AG04450 (cell line): ENCODE results near the gene CAP1. TPM values are rescaled to one million over a fixed set of nuclear protein-coding genes. Genes with fewer than 3 reads are reported as not detected.
A peak's percentile ranks its signal among the peaks of the same experiment; 100 is the strongest.

Source experiments
- CTCF ChIA-PET: fragments of 300-600, 350-600 bp; formaldehyde crosslinking; extraction: SDS; loops from one replicate; lab custom pipeline; 2022; ENCODE audit warnings: antibody characterized with exemption, inconsistent platforms; lab: Charles Lee
- POLR2A ChIA-PET: fragments of 350-600 bp; formaldehyde crosslinking; extraction: SDS; loops from one replicate; lab custom pipeline; 2021; ENCODE audit warnings: antibody characterized with exemption, inconsistent platforms; lab: Yijun Ruan, JAX
- DNase-seq: peaks from one replicate; pipeline ENCODE4 v3.0.0-alpha.2; 2011; ENCODE audit warnings: low read depth, low spot score
- H3K27ac ChIP-seq: one replicate; pipeline ENCODE4 v1.5.1; 2012; ENCODE audit warnings: low read depth, low read length, control low read depth
- H3K27me3 ChIP-seq: one replicate; pipeline ENCODE4 v1.6.0; 2012; ENCODE audit warnings: low read length; ENCODE audit not compliant: control insufficient read depth, insufficient read depth
- H3K4me3 ChIP-seq: 2 replicates; pipeline ENCODE4 v1.5.1; 2011; ENCODE audit warnings: mild to moderate bottlenecking, low read depth, low read length, control low read depth
- H3K9me3 ChIP-seq: 2 replicates; pipeline ENCODE4 v1.5.1; 2012; ENCODE audit warnings: low read length; ENCODE audit not compliant: control insufficient read depth, insufficient read depth
- polyA plus RNA-seq: library from polyadenylated mRNA; depleted of rRNA; stranded (reverse); fragments of >200 nt; gene quantifications from 2 replicates; pipeline ENCODE4 v1.2.3, GENCODE V29; 2011
- TF ChIP-seq, protein P1 (sequence below): IDR thresholded peaks from 2 replicates; pipeline ENCODE4 v1.5.1; 2011; ENCODE audit warnings: low read depth, low read length, control low read depth, inconsistent platforms

The CAP1 gene
- polyA plus RNA-seq, 1 experiment, result 661 TPM

DNA sequence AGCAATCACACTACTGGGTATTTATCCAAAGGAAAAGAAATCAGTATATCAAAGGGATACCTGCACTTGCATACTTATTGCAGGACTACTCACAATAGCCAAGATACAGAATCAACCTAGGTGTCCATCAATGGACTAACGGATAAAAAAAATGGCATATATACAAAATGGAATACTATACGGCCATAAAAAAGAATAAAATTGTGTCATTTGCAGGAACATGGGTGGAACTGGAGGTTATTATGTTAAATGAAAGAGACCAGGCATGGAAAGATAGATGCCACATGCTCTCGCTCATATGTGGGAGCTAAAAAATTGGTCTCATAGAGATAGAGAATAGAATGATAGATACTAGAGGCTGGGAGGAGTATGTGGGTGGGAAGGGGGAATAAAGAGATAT, 29.3 kb upstream of the CAP1 start:
- ChIA-PET POLR2A (no interaction called here), CTCF (no interaction called here)
- TF ChIP-seq, protein P1, sequence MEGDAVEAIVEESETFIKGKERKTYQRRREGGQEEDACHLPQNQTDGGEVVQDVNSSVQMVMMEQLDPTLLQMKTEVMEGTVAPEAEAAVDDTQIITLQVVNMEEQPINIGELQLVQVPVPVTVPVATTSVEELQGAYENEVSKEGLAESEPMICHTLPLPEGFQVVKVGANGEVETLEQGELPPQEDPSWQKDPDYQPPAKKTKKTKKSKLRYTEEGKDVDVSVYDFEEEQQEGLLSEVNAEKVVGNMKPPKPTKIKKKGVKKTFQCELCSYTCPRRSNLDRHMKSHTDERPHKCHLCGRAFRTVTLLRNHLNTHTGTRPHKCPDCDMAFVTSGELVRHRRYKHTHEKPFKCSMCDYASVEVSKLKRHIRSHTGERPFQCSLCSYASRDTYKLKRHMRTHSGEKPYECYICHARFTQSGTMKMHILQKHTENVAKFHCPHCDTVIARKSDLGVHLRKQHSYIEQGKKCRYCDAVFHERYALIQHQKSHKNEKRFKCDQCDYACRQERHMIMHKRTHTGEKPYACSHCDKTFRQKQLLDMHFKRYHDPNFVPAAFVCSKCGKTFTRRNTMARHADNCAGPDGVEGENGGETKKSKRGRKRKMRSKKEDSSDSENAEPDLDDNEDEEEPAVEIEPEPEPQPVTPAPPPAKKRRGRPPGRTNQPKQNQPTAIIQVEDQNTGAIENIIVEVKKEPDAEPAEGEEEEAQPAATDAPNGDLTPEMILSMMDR, result no peak
- H3K27me3 ChIP-seq, result no peaks in the 10 kb centered on the region
- no peak overlapping the region for H3K4me3 ChIP-seq
- DNase-seq, result no peak
- H3K9me3 ChIP-seq, result no peaks in the 10 kb centered on the region; the same call in 1 of the 2 replicates
- H3K27ac ChIP-seq, result no peak overlapping the region

DNA sequence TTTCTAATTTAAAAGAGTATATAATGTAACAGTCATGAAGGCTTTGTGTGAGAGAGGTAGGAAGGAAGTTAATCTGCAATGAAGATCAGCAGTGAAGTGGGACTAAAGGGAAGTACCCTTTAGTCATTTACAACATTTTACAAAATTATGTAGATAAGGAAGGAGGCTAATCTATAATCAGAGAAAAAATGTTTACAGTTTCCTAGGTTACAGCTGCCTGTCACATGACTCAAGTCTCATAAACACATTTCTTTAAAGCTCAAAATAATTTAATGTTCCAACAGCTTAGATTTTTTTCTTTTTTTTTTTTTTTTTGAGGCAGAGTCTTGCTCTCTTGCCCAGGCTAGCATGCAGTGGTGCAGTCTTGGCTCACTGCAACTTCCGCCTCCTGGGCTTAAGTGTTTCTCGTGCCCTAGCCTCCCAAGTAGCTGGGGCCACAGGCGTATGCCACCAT, 26.2 kb upstream of the CAP1 start:
- POLR2A ChIA-PET, result interaction anchor here (0.5 to 0.6 kb wide), 2 partner anchors 21 to 28 kb away, joined by 3 to 4 read pairs; no protein-coding TSS in a partner anchor
- CTCF ChIA-PET, result interaction anchor here (1.2 to 3.8 kb wide), 6 partner anchors 10 to 197 kb away, joined by 3 to 21 read pairs (median 5); no protein-coding TSS in a partner anchor
- peak overlapping the region; percentile 86 for H3K27ac ChIP-seq
- peaks cover 3% of the 10 kb centered on the region for H3K9me3 ChIP-seq
- H3K27me3 ChIP-seq, result no peaks in the 10 kb centered on the region
- no peak for DNase-seq
- TF ChIP-seq, protein P1, result no peak
- no peak overlapping the region for H3K4me3 ChIP-seq

DNA sequence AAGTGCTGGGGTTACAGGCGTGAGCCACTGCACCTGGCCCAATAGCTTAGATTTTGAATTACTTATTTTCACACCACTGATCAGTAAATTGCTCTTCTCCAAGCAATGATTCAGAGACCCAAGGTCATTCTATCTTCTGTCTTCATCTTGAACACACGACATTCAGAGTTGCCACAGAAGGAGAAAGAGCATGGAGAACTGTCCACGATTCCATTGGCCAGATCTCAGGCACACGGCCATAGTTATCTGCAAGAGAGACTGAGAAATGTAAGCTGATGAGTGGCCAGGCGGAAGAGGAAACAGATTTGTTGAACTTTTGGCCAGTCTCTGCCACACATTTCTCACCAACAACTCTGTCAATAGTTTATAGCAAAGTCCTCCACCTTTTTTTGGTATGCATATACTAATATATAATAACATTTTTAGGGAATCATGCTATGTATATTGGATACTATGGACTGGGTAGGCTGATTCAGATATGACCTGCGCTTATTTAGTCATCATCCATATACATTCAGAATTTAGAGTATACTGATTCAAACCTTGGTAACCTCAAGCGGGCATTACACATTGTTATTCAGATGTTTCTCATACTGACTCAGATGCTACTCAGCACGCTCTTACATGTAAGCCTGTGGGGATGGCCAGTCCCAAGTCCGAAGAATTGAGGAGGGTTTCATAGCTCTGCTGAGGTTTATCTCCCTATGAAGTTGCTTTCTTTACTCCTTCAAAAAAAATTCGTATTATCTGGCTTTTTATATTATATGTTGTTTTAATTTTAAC, 25.5 kb upstream of the CAP1 start:
- Histone ChIP-seq H3K27ac (peak overlapping the region; percentile 86), H3K27me3 (no peaks in the 10 kb centered on the region), H3K4me3 (0 out of 2 replicates have a peak overlapping the region, but pooled peaks have one; percentile 10), H3K9me3 (peaks cover 3% of the 10 kb centered on the region)
- ChIA-PET POLR2A (interaction anchor here (0.5 to 0.7 kb wide), 2 partner anchors 20 to 24 kb away, joined by 3 to 4 read pairs; no protein-coding TSS in a partner anchor), CTCF (interaction anchor here (1.2 to 3.8 kb wide), 6 partner anchors 9 to 198 kb away, joined by 3 to 21 read pairs (median 5); no protein-coding TSS in a partner anchor)
- DNase-seq, result peak; percentile 76
- TF ChIP-seq, protein P1, result no peak

DNA sequence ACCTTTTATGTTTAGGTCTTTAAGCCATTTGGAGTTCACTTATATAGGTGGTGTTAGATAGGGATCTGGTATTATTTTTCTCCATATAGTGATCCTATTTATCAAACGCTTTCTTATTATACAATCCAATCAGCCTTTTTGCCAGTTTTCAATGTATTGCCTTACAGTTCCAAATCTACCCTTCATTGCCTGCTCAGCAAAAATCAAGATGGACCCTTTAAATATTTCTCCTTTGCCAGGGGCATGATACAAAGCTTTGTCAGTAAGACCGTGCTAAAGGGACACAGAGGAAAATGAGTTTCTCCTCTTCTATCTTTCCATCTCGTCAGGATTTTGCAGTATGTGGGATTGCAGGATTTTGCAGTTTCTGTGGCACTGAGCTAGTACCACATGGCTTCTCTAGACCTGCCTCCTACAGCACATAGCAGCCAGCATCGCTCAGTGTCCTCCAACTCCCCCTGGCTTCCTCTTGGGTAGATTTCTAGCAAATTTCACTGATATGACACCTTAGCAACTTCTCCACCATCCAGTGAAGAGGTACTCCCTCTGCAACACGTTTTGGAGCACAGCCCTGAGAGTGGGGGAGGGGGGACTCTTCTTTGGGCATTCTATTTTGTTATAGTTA, 22.5 kb upstream of the CAP1 start:
- H3K9me3 ChIP-seq, result peaks cover 8% of the 10 kb centered on the region; the same call in 1 of the 2 replicates
- DNase-seq, result no peak
- no peaks in the 10 kb centered on the region for H3K27me3 ChIP-seq
- TF ChIP-seq, protein P1, result no peak
- ChIA-PET CTCF (interaction anchor here (1.2 kb wide), 1 partner anchor 14 kb away, joined by 4 read pairs; no protein-coding TSS in a partner anchor), POLR2A (no interaction called here)
- no peak overlapping the region for H3K4me3 ChIP-seq
- no peak overlapping the region for H3K27ac ChIP-seq
